ENCODE data around the gene IQCC. TPM values are rescaled to one million over a fixed set of nuclear protein-coding genes. Genes with fewer than 3 reads are reported as not detected.

Gene IQCC
- total RNA-seq, 6 experiments from 2014 or later = 0.27 to 0.87 (median 0.41) TPM

DNA sequence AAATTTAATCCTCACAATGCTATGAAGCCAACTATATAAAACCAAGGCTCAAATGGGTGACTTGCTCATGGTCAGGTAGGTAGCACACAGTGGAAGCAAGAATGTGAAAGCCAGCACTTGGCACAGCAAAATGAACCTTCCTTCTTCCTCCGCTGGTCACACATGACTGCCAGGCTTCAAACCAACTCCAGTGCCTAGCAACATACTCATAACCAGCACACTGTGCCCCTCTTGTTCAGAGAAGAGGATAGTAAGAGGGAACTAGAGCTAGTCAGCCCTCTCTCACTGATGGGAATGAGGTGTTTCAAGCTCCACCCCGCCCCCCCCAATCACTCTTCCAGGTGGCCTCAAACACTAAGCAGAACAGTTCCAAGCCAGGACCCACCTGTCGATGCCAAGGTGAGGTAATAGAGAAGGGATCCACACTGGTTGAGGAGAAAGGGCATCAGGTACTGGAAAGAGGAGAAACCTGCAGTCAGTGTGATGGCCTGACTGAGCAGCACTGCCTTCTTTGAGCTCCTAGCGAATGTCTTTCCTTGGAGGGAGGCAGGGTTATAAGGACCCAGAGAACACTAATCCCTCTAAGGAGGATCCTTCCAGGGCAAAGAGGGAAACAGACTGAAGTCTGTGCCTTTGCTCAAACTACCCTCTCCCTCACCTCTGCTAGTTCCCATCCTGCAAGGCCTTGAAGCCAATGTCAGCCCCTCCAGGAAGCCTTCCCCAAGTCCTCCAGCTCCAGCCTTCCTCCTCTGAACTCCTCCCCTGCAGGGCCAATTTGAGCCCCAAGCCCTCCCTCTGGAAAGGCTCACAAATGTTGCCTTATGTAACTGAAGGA is 15.5 kb downstream of the IQCC start:
- H3K4me3 ChIP-seq = peak overlapping the region; percentile 73 to 93 (median 91)
- peaks cover 0 to 19% (median 7%) of the 10 kb centered on the region in 4 donors for H3K36me3 ChIP-seq
- intact Hi-C loops (cut with DNase I) = no loop called here
- ATAC-seq (no peak), DNase-seq (no peak)
- H3K9me3 ChIP-seq = no peaks in the 10 kb centered on the region
- H3K27me3 ChIP-seq = no peaks in the 10 kb centered on the region
- H3K27ac ChIP-seq = no peak overlapping the region
- no peak for TF ChIP-seq POLR2A (IDR thresholded peaks at IDR 0.05)
- TF ChIP-seq, protein P1, sequence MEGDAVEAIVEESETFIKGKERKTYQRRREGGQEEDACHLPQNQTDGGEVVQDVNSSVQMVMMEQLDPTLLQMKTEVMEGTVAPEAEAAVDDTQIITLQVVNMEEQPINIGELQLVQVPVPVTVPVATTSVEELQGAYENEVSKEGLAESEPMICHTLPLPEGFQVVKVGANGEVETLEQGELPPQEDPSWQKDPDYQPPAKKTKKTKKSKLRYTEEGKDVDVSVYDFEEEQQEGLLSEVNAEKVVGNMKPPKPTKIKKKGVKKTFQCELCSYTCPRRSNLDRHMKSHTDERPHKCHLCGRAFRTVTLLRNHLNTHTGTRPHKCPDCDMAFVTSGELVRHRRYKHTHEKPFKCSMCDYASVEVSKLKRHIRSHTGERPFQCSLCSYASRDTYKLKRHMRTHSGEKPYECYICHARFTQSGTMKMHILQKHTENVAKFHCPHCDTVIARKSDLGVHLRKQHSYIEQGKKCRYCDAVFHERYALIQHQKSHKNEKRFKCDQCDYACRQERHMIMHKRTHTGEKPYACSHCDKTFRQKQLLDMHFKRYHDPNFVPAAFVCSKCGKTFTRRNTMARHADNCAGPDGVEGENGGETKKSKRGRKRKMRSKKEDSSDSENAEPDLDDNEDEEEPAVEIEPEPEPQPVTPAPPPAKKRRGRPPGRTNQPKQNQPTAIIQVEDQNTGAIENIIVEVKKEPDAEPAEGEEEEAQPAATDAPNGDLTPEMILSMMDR (IDR thresholded peaks at IDR 0.05) = no peak
- WGBS (ENCODE audit: insufficient coverage, low coverage, low lambda C conversion rate, missing lambda C conversion rate) = 85% methylated on average over 4 of the region's 4 CpGs
- peaks cover 0 to 30% (median 15%) of the 10 kb centered on the region in 4 donors for H3K4me1 ChIP-seq

DNA sequence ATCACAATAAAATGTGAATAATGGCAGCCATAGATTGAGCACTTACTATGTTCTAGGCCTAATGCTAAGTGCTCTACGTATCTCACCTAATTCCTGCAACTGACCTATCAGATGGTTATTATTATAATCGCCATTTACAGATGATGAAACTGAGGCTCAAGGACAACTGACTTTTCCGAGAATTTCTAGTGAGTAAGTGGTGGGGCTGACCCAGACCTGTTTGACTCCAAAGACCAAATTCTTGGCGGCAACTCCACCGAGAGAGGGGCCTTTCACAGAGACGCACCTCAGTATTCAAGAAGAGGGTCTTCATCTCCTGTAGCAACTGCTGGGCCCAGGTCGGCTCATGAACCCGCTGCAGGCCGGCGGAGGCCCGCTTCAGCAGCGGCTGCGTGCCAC is 16.1 kb downstream of the IQCC start:
- H3K36me3 ChIP-seq = peaks cover 0 to 25% (median 11%) of the 10 kb centered on the region in 4 donors
- 7% methylated on average over 6 of the region's 13 CpGs for WGBS (ENCODE audit: insufficient coverage, low coverage, low lambda C conversion rate, missing lambda C conversion rate)

DNA sequence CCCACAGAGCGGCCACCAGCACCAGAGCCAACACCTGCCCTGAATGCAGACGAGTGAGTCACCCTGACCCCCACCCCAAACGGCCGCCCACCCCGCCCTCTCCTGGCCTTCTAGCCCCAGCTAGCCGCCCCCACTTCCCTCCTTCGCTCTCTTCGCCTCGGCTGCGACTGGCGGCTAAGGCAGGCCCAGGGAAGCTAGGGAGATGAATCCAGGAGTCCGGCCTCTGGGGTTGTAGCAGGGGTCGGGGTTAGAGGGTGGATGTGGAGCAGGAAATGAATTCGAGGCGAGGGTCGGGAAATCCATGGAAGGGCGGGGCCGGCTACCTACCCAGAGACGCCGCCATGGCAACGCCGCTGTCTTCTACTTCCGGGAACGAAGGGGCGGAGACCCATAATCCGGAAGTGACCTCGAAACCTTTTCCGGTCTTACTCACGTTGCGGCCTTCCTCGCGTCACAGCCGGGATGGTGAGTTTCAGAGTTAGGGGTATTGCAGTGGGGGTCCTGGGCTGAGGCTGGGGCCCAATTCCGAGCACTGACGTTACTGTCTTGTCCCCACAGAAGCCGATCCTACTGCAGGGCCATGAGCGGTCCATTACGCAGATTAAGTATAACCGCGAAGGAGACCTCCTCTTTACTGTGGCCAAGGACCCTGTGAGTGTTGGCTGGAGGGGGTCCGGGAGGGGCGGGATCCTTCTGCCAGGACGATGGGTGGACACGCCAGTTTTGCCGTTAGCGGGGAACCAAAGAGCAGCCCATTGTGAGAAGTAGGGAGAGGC is 16.7 kb downstream of the IQCC start, which contains the start of the genes EIF3I and TMEM234:
Gene EIF3I (plus strand): TSS at position 428 of the 776 bp plus-strand sequence. CDS start 35 bp downstream, at position 463.
Gene TMEM234 (minus strand): TSS at position 374 of the 776 bp plus-strand sequence. CDS start 31 bp downstream, at position 343.
- Histone ChIP-seq H3K27ac (peak within 1 kb of the TSS; percentile 74 to 88 (median 81)), H3K36me3 (peaks cover 0 to 25% (median 13%) of the 10 kb centered on the region in 4 donors), H3K4me1 (peaks cover 0 to 30% (median 15%) of the 10 kb centered on the region in 4 donors), H3K4me3 (peak within 1 kb of the TSS; percentile 73 to 93 (median 91)), H3K27me3 (no peaks in the 10 kb centered on the region), H3K9me3 (no peaks in the 10 kb centered on the region)
- TF ChIP-seq, protein P1 (IDR thresholded peaks at IDR 0.05) = no peak
- peak; percentile 70 for TF ChIP-seq POLR2A (IDR thresholded peaks at IDR 0.05)
- 2% methylated on average over 28 of the region's 46 CpGs for WGBS (ENCODE audit: insufficient coverage, low coverage, low lambda C conversion rate, missing lambda C conversion rate)
- DNase-seq = peak; percentile 92 to 94 (median 94)
- ATAC-seq = peak; percentile 92 to 97 (median 95)
- intact Hi-C loops (cut with DNase I) = no loop called here

More for the DNA sequence above, 16.1 kb downstream of the IQCC start:
- no peaks in the 10 kb centered on the region for H3K27me3 ChIP-seq
- ATAC-seq (no peak), DNase-seq (no peak)
- H3K9me3 ChIP-seq = no peaks in the 10 kb centered on the region
- H3K4me1 ChIP-seq = peaks cover 0 to 30% (median 15%) of the 10 kb centered on the region in 4 donors
- intact Hi-C loops (cut with DNase I) = no loop called here
- no peak for TF ChIP-seq POLR2A (IDR thresholded peaks at IDR 0.05)
- TF ChIP-seq, protein P1 (IDR thresholded peaks at IDR 0.05) = no peak
- H3K27ac ChIP-seq = peak overlapping the region in 2 of 3 donors; percentile 81 to 88
- peak overlapping the region; percentile 73 to 93 (median 91) for H3K4me3 ChIP-seq

DNA sequence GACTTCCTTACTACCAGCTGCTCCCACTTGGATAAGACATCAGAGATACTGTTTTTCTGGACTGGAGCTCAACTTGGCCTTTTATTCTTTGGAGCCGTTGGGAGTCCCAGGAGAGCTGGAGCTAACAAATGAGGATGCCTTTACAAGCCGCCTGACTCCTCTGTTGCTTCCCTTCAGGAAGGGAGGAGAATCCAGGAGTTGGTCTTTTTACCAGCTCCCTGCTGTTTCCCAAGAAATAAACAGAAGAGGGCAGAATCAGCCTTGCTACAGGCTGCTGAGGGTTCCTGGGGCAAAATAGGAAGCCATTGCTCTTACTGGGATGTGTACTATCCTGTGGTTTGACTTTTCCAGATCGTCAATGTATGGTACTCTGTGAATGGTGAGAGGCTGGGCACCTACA is 18.2 kb downstream of the IQCC start:
- Histone ChIP-seq H3K4me3 (no peak overlapping the region), H3K4me1 (peaks cover 0 to 30% (median 15%) of the 10 kb centered on the region in 4 donors), H3K27me3 (no peaks in the 10 kb centered on the region), H3K9me3 (no peaks in the 10 kb centered on the region), H3K36me3 (peaks cover 0 to 41% (median 20%) of the 10 kb centered on the region in 4 donors), H3K27ac (peak overlapping the region; percentile 28 to 81 (median 74))
- TF ChIP-seq, protein P1 (IDR thresholded peaks at IDR 0.05) = no peak
- 58% methylated on average over 2 of the region's 3 CpGs for WGBS (ENCODE audit: insufficient coverage, low coverage, low lambda C conversion rate, missing lambda C conversion rate)
- no peak for ATAC-seq
- no peak for DNase-seq
- intact Hi-C loops (cut with DNase I) = no loop called here

Data from right lobe of liver (tissue), 6 donors.